Activated CD8-positive, alpha-beta memory T cell treated with anti-CD3 and anti-CD28 coated beads for 36 hours (primary cell): ENCODE data around the gene PLCB1. TPM values are rescaled to one million over a fixed set of nuclear protein-coding genes. Genes with fewer than 3 reads are reported as not detected.

Experiments
- CTCF ChIA-PET: fragments of 350-600 bp; sonication (Branson Sonifier 250); formaldehyde crosslinking; loops from one replicate; lab custom pipeline; 2021; ENCODE audit warnings: antibody characterized with exemption; lab: Charles Lee
- POLR2A ChIA-PET: fragments of 350-600 bp; sonication (Branson Sonifier 250); formaldehyde crosslinking; loops from one replicate; lab custom pipeline; 2021; ENCODE audit warnings: antibody characterized with exemption; lab: Charles Lee
- total RNA-seq, 2 experiments: library from RNA; stranded (reverse); gene quantifications; one replicate each; pipeline ENCODE4 v1.2.3, GENCODE V29; 2021

Gene PLCB1
- total RNA-seq, 2 experiments from 2014 or later: 9.8 to 12.8 TPM

- ChIA-PET CTCF (no interaction called here), POLR2A (no interaction called here)
Measured at GRCh38 chr20:8670207-8670892, 538.3 kb downstream of the PLCB1 start.

- ChIA-PET CTCF (no interaction called here), POLR2A (no interaction called here)
Measured at GRCh38 chr20:8670893-8671215, 538.8 kb downstream of the PLCB1 start.

- ChIA-PET CTCF (interaction anchor here (0.7 to 0.9 kb wide), 2 partner anchors 15 to 51 kb away, joined by 3 read pairs; no protein-coding TSS in a partner anchor), POLR2A (no interaction called here)
Measured at GRCh38 chr20:8671370-8671961, 539.4 kb downstream of the PLCB1 start.

- CTCF ChIA-PET: no interaction called here
Measured at GRCh38 chr20:8673116-8673515, 541.0 kb downstream of the PLCB1 start.

GRCh38 chr20:8675896-8676295 lies 543.8 kb downstream of the PLCB1 start:
- CTCF ChIA-PET: no interaction called here
- POLR2A ChIA-PET: no interaction called here

More at GRCh38 chr20:8673116-8673515, 541.0 kb downstream of the PLCB1 start:
- POLR2A ChIA-PET: no interaction called here

GRCh38 chr20:8678098-8678776 lies 546.2 kb downstream of the PLCB1 start:
- POLR2A ChIA-PET: no interaction called here
- CTCF ChIA-PET: no interaction called here

GRCh38 chr20:8689337-8689736 lies 557.3 kb downstream of the PLCB1 start:
- ChIA-PET POLR2A (no interaction called here), CTCF (no interaction called here)

GRCh38 chr20:8690074-8690473 lies 558.0 kb downstream of the PLCB1 start:
- ChIA-PET CTCF (no interaction called here), POLR2A (no interaction called here)

- CTCF ChIA-PET: no interaction called here
- POLR2A ChIA-PET: no interaction called here
Measured at GRCh38 chr20:8693709-8694108, 561.6 kb downstream of the PLCB1 start.

GRCh38 chr20:8700756-8701155 lies 568.7 kb downstream of the PLCB1 start:
- ChIA-PET CTCF (no interaction called here), POLR2A (no interaction called here)

GRCh38 chr20:8706961-8707700 lies 575.1 kb downstream of the PLCB1 start:
- CTCF ChIA-PET: no interaction called here
- POLR2A ChIA-PET: no interaction called here

GRCh38 chr20:8709627-8710026 lies 577.6 kb downstream of the PLCB1 start:
- ChIA-PET CTCF (no interaction called here), POLR2A (no interaction called here)

GRCh38 chr20:8711501-8711900 lies 579.4 kb downstream of the PLCB1 start:
- CTCF ChIA-PET: interaction anchor here (1.5 kb wide), 2 partner anchors 9 to 10 kb away, joined by 3 to 4 read pairs; no protein-coding TSS in a partner anchor
- POLR2A ChIA-PET: no interaction called here

GRCh38 chr20:8714206-8714605 lies 582.1 kb downstream of the PLCB1 start:
- CTCF ChIA-PET: interaction anchor here (0.6 kb wide), 1 partner anchor 8 kb away, joined by 3 read pairs; no protein-coding TSS in a partner anchor
- POLR2A ChIA-PET: no interaction called here

GRCh38 chr20:8718279-8718678 lies 586.2 kb downstream of the PLCB1 start:
- CTCF ChIA-PET: interaction anchor here (1.5 kb wide), 1 partner anchor 675 kb away, joined by 4 read pairs; no protein-coding TSS in a partner anchor
- POLR2A ChIA-PET: no interaction called here

GRCh38 chr20:8720089-8720488 lies 588.0 kb downstream of the PLCB1 start:
- POLR2A ChIA-PET: no interaction called here
- CTCF ChIA-PET: interaction anchor here (3.6 kb wide), 1 partner anchor 675 kb away, joined by 24 read pairs; no protein-coding TSS in a partner anchor

GRCh38 chr20:8721098-8721497 lies 589.0 kb downstream of the PLCB1 start:
- POLR2A ChIA-PET: interaction anchor here (0.6 kb wide), 1 partner anchor 38 kb away, joined by 5 read pairs; no protein-coding TSS in a partner anchor

GRCh38 chr20:8722277-8722928 lies 590.3 kb downstream of the PLCB1 start:
- ChIA-PET POLR2A (no interaction called here), CTCF (interaction anchor here (0.6 to 3.6 kb wide), 14 partner anchors 8 to 785 kb away, joined by 3 to 24 read pairs (median 3); no protein-coding TSS in a partner anchor)

More at GRCh38 chr20:8721098-8721497, 589.0 kb downstream of the PLCB1 start:
- CTCF ChIA-PET: interaction anchor here (0.5 to 3.6 kb wide), 10 partner anchors 10 to 784 kb away, joined by 3 to 24 read pairs (median 3); no protein-coding TSS in a partner anchor

- POLR2A ChIA-PET: no interaction called here
Measured at GRCh38 chr20:8723296-8723695, 591.2 kb downstream of the PLCB1 start.

More at GRCh38 chr20:8723296-8723695, 591.2 kb downstream of the PLCB1 start:
- CTCF ChIA-PET: interaction anchor here (1.2 to 3.6 kb wide), 5 partner anchors 335 to 786 kb away, joined by 3 to 24 read pairs (median 6); no protein-coding TSS in a partner anchor
